ENCODE data around the gene LHFPL3. TPM values are rescaled to one million over a fixed set of nuclear protein-coding genes. Genes with fewer than 3 reads are reported as not detected.

The LHFPL3 gene
- total RNA-seq, 1 experiment from 2014 or later = not detected

DNA sequence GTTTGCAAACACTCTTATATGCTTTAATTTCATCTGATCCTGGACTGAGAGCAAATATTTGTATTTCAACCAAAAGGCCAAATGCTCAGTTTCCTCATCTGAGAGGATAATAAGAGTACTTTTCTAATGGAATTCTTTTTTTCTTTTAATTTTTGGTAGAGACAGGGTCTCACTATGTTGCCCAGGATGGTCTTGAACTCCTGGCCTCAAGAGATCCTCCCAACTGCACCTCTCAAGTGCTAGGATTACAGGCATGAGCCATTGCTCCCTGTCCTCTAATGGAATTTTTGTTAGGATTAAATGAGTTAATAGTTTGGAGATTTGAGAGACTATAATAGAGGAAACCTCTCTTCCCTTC is 617.2 kb downstream of the LHFPL3 start:
- H3K4me3 ChIP-seq (replicated peaks in 1 of 2; ENCODE audit: low read depth in 1 of 2, low read length in 2 of 2) = peak overlapping the region in 1 of 2 experiments; percentile 51; a peak in 2 of 4 replicates
- H3K4me1 ChIP-seq (ENCODE audit: control insufficient read depth in 1 of 2, insufficient read depth in 2 of 2, low read length in 2 of 2) = peaks cover 27 to 35% of the 10 kb centered on the region in 2 experiments
- 0 out of 2 replicates have a peak, but pooled peaks cover 4% of the 10 kb centered on the region for H3K27me3 ChIP-seq (ENCODE audit: insufficient read depth, low read length)
- ChIA-PET POLR2A (no interaction called here), CTCF (interaction anchor here (4.3 kb wide), 1 partner anchor 36 kb away, joined by 14 read pairs; no protein-coding TSS in a partner anchor), RAD21 (ENCODE audit: low non-redundant PET in 1 of 2, low total read pairs in 2 of 2, uncharacterized antibody in 2 of 2, unreplicated experiment in 2 of 2) (no interaction called here)
- H3K9me2 ChIP-seq (ENCODE audit: insufficient read depth) = no peaks in the 10 kb centered on the region
- no TSS peak for BruUV-seq (replicated peaks)
- H3K9ac ChIP-seq (ENCODE audit: low read length) = peak overlapping the region; percentile 63
- H3K4me2 ChIP-seq (ENCODE audit: low read length) = peak overlapping the region; percentile 84
- no peak for DNase-seq (ENCODE audit: low read depth, low spot score)
- intact Hi-C loops (cut with micrococcal nuclease) = loop anchor here (2.0 kb wide), 1 partner anchor 67 kb away; no protein-coding TSS in a partner anchor
- H2AFZ ChIP-seq (ENCODE audit: low read depth, low read length, poor library complexity, severe bottlenecking) = peak overlapping the region; percentile 97
- H4K20me1 ChIP-seq (ENCODE audit: insufficient read depth) = no peaks in the 10 kb centered on the region
- no peaks in the 10 kb centered on the region for H3K9me3 ChIP-seq (ENCODE audit: control insufficient read depth in 1 of 2, insufficient read depth in 1 of 2, low read depth in 1 of 2, low read length in 2 of 2)
- H3K36me3 ChIP-seq (ENCODE audit: control insufficient read depth in 1 of 2, insufficient read depth in 2 of 2, low read length in 2 of 2) = no peaks in the 10 kb centered on the region
- ATAC-seq = no peak
- no peaks in the 10 kb centered on the region for H3K79me2 ChIP-seq (ENCODE audit: insufficient read depth, low read length)
- no peak overlapping the region for H3K27ac ChIP-seq (ENCODE audit: low read depth, low read length)
- TF ChIP-seq SIN3A (IDR thresholded peaks at IDR 0.05; ENCODE audit: low read depth) (no peak), CBX3 (IDR thresholded peaks at IDR 0.05; ENCODE audit: low read depth) (no peak), TCF7L2 (IDR thresholded peaks at IDR 0.05; ENCODE audit: borderline replicate concordance, extremely low read depth, insufficient read depth, insufficient read length) (no peak), ZNF274 (IDR thresholded peaks at IDR 0.05; ENCODE audit: low read depth, low read length) (no peak)
- TF ChIP-seq, protein P1, sequence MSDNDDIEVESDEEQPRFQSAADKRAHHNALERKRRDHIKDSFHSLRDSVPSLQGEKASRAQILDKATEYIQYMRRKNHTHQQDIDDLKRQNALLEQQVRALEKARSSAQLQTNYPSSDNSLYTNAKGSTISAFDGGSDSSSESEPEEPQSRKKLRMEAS (IDR thresholded peaks at IDR 0.05) = no peak

DNA sequence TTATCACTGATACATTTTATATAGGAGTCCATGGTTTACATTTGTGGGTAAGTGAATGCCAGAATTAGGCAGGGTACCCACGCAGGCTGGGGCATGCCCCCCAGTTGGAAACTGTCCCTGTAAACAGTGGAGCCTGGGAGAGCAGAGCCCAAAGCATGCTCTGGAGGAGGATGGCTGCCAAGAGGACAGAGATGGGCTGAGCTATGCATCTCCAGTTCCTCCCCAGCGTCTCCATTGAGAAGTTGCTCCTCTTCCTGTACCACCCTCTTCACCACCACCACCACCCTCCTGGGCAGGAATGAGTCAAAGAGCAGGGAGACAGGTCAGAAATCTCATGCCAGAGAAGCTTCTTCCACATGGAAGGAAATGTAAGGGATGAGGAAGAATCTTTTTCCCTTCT is 617.9 kb downstream of the LHFPL3 start:
- H3K4me2 ChIP-seq (ENCODE audit: low read length) = no peak overlapping the region
- no TSS peak for BruUV-seq (replicated peaks)
- H3K4me3 ChIP-seq (replicated peaks in 1 of 2; ENCODE audit: low read depth in 1 of 2, low read length in 2 of 2) = no peak overlapping the region
- ChIA-PET RAD21 (ENCODE audit: low non-redundant PET in 1 of 2, low total read pairs in 2 of 2, uncharacterized antibody in 2 of 2, unreplicated experiment in 2 of 2) (no interaction called here), CTCF (interaction anchor here (4.3 kb wide), 1 partner anchor 35 kb away, joined by 14 read pairs; no protein-coding TSS in a partner anchor), POLR2A (no interaction called here)
- H3K9me2 ChIP-seq (ENCODE audit: insufficient read depth) = no peaks in the 10 kb centered on the region
- no peak overlapping the region for H3K9ac ChIP-seq (ENCODE audit: low read length)
- H3K27me3 ChIP-seq (ENCODE audit: insufficient read depth, low read length) = 0 out of 2 replicates have a peak, but pooled peaks cover 4% of the 10 kb centered on the region
- DNase-seq (ENCODE audit: low read depth, low spot score) (no peak), ATAC-seq (no peak)
- H4K20me1 ChIP-seq (ENCODE audit: insufficient read depth) = no peaks in the 10 kb centered on the region
- no peaks in the 10 kb centered on the region for H3K9me3 ChIP-seq (ENCODE audit: control insufficient read depth in 1 of 2, insufficient read depth in 1 of 2, low read depth in 1 of 2, low read length in 2 of 2)
- intact Hi-C loops (cut with micrococcal nuclease) = no loop called here
- H3K27ac ChIP-seq (ENCODE audit: low read depth, low read length) = no peak overlapping the region
- H2AFZ ChIP-seq (ENCODE audit: low read depth, low read length, poor library complexity, severe bottlenecking) = no peak overlapping the region
- H3K79me2 ChIP-seq (ENCODE audit: insufficient read depth, low read length) = no peaks in the 10 kb centered on the region
- TF ChIP-seq FOSL1 (IDR thresholded peaks at IDR 0.05; ENCODE audit: low read depth) (no peak), CBX3 (IDR thresholded peaks at IDR 0.05; ENCODE audit: low read depth) (no peak), EZH2phosphoT487 (IDR thresholded peaks at IDR 0.05; ENCODE audit: borderline replicate concordance) (no peak)
- TF ChIP-seq, protein P2, sequence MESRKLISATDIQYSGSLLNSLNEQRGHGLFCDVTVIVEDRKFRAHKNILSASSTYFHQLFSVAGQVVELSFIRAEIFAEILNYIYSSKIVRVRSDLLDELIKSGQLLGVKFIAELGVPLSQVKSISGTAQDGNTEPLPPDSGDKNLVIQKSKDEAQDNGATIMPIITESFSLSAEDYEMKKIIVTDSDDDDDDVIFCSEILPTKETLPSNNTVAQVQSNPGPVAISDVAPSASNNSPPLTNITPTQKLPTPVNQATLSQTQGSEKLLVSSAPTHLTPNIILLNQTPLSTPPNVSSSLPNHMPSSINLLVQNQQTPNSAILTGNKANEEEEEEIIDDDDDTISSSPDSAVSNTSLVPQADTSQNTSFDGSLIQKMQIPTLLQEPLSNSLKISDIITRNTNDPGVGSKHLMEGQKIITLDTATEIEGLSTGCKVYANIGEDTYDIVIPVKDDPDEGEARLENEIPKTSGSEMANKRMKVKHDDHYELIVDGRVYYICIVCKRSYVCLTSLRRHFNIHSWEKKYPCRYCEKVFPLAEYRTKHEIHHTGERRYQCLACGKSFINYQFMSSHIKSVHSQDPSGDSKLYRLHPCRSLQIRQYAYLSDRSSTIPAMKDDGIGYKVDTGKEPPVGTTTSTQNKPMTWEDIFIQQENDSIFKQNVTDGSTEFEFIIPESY (IDR thresholded peaks at IDR 0.05; ENCODE audit: extremely low read depth, insufficient replicate concordance, low read length) = no peak
- TF ChIP-seq, protein P3, sequence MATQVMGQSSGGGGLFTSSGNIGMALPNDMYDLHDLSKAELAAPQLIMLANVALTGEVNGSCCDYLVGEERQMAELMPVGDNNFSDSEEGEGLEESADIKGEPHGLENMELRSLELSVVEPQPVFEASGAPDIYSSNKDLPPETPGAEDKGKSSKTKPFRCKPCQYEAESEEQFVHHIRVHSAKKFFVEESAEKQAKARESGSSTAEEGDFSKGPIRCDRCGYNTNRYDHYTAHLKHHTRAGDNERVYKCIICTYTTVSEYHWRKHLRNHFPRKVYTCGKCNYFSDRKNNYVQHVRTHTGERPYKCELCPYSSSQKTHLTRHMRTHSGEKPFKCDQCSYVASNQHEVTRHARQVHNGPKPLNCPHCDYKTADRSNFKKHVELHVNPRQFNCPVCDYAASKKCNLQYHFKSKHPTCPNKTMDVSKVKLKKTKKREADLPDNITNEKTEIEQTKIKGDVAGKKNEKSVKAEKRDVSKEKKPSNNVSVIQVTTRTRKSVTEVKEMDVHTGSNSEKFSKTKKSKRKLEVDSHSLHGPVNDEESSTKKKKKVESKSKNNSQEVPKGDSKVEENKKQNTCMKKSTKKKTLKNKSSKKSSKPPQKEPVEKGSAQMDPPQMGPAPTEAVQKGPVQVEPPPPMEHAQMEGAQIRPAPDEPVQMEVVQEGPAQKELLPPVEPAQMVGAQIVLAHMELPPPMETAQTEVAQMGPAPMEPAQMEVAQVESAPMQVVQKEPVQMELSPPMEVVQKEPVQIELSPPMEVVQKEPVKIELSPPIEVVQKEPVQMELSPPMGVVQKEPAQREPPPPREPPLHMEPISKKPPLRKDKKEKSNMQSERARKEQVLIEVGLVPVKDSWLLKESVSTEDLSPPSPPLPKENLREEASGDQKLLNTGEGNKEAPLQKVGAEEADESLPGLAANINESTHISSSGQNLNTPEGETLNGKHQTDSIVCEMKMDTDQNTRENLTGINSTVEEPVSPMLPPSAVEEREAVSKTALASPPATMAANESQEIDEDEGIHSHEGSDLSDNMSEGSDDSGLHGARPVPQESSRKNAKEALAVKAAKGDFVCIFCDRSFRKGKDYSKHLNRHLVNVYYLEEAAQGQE (IDR thresholded peaks at IDR 0.05; ENCODE audit: low read depth) = no peak
- no peaks in the 10 kb centered on the region for H3K36me3 ChIP-seq (ENCODE audit: control insufficient read depth in 1 of 2, insufficient read depth in 2 of 2, low read length in 2 of 2)
- peaks cover 27 to 35% of the 10 kb centered on the region in 2 experiments for H3K4me1 ChIP-seq (ENCODE audit: control insufficient read depth in 1 of 2, insufficient read depth in 2 of 2, low read length in 2 of 2)
